IPS-11a (cell line): ENCODE data around the gene CCDC171.
"Not testable (repeated sequence)": the region's sequence is repeated elsewhere in the genome, so short reads cannot be mapped to it uniquely, and the experiment has no call there.

Experiments
- H3K4me3 ChIP-seq: one replicate; pipeline ENCODE4 v1.5.1; 2013; ENCODE audit warnings: low read depth, low read length, control low read depth

Gene CCDC171

DNA sequence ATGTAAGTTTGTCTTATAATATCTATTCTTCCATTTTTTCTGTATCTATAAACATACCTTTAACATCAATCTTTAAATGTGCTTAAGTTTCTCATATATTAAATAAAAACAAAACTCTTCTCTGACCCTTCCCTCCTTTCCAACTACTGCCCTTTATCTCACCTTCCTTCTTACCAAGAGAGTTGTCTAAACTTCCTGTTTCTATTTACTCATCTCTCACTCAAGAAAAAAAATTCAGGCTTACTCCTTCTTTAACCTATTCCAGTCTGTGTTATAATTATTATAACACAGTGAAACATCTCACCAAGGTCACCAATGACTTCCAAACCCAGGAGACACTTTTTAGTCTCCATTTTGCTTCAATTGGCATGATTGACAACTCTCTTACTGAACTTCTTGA is 140.9 kb downstream of the CCDC171 start:
- no peak overlapping the region for H3K4me3 ChIP-seq

DNA sequence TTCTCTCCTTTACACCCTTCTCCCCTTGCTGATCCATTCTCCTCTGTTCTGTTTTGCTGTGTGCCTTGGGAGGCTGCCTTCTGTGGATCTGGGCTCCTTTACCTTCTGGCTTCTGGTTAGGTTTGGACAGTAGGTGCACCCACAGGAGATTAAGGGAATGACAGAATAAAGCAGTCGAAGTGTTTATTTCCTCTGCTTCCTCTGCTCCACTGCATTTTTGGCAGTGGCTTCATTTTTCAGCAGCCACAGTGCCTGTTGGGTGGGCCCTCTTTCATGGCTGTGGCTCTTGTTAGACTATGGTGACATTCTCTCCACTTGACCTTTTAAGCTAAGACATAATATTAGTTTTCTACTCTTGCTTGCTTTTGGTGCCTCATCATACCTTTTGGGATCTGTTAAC is 144.1 kb downstream of the CCDC171 start:
- H3K4me3 ChIP-seq = no peak overlapping the region

DNA sequence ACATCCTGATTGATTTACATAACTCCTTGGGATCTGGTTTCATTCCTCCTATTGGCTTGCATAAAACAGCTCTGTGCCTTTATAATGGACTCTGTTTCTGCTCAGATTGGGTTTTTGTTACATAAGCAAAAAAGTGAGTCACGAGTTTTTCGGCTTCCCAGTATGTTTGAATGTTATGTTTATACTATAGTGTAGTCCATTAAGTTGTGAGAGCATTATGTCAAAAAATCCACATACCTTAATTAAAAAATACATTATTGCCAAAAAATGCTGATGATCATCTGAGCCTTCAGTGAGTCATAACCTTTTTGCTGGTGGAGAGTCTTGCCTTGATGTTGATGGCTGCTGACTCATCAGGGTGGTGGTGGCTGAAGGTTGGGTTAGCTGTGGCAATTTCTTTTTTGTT is 144.6 kb downstream of the CCDC171 start:
- H3K4me3 ChIP-seq = no peak overlapping the region

DNA sequence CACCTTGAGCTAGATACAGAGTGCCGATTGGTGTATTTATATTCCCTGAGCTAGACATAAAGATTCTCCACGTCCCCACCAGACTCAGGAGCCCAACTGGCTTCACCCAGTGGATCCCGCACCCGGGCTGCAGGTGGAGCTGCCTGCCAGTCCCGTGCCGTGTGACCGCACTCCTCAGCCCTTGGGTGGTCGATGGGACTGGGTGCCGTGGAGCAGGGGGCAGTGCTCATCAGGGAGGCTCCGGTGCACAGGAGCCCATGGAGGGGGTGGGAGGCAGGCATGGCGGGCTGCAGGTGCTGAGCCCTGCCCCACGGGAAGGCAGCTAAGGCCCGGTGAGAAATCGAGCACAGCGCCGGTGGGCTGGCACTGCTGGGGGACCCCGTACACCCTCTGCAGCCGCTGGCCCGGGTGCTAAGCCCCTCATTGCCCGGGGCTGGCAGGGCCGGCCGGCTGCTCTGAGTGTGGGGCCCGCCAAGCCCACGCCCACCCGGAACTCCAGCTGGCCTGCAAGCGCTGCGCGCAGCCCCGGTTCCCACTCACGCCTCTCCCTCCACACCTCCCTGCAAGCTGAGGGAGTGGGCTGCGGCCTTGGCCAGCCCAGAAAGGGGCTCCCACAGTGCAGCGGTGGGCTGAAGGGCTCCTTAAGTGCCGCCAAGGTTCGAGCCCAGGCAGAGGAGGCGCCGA is 147.2 kb downstream of the CCDC171 start:
- H3K4me3 ChIP-seq = not testable (repeated sequence)

DNA sequence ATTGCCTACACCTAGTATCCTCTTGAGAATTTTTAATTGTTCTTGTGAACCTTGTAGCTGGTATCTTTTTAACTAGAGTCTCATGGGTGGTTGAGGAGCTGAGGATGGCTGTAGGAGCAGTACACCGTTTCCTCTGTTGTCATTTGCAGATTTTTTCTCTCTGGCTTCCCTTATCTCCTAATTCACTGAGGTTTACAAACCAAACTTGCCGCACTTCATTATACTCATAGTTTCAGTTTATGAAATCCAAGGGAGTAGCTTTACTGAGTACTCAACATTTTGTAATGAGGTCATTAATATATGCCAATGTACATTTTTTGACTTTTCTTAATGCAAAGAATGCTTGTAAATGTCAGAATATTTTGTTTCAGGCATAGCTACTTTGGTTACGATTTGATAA is 154.2 kb downstream of the CCDC171 start:
- H3K4me3 ChIP-seq = no peak overlapping the region

DNA sequence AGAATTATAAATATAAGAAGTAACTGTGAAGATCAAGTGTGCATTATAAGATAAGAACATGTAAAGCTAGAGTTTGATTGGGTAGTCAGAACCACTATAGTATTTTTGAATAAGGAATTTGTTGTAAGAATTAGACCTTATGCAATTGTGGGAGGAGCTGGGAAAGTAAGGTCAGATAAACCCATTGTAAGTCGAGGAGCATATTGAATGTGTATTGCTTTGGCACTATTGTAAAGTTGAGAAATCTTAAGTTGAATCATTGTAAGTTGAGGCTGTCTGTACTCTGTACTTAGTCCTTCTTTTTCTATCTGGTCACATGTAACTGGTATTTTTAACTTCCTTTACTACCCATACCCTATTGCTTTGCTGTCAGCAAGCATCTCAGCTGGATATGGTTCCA is 158.7 kb downstream of the CCDC171 start:
- H3K4me3 ChIP-seq = no peak overlapping the region

DNA sequence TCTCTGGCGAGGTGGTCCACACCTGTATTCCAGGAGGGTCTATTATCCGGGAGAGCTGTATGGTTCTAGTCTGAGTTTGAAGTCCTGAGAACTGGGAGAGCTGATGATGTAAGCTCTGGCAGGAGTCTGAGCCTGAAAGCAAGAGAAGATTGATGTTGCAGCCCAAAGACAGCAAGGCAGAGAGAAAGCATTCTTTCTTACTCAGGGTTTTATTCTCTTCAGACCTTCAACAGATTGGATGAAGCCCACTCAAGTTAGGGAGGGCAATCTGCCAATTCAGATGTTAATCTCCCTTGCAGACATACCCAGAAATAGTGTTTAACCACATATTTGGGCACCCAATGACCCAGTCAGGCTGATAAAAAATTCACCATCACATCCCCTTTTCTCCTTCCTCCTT is 159.1 kb downstream of the CCDC171 start:
- no peak overlapping the region for H3K4me3 ChIP-seq

DNA sequence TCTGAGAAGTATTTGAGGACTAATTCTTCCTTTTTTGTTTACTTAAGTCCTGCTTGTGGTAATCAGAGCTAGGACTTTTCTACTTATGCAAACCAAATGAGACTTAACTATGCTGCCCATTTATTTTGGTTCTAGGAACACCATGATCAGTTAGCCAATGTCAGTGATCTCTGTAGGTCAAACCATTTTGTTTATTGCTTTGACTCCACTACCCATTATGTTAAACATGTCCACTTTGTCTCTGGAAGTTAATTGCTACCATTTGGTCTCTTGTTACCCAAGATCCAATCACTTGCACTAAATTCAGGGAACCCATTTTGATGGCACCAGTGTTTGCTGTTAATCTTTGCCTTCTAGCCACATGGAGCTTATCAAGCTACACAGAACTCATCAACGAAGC is 161.9 kb downstream of the CCDC171 start:
- no peak overlapping the region for H3K4me3 ChIP-seq

DNA sequence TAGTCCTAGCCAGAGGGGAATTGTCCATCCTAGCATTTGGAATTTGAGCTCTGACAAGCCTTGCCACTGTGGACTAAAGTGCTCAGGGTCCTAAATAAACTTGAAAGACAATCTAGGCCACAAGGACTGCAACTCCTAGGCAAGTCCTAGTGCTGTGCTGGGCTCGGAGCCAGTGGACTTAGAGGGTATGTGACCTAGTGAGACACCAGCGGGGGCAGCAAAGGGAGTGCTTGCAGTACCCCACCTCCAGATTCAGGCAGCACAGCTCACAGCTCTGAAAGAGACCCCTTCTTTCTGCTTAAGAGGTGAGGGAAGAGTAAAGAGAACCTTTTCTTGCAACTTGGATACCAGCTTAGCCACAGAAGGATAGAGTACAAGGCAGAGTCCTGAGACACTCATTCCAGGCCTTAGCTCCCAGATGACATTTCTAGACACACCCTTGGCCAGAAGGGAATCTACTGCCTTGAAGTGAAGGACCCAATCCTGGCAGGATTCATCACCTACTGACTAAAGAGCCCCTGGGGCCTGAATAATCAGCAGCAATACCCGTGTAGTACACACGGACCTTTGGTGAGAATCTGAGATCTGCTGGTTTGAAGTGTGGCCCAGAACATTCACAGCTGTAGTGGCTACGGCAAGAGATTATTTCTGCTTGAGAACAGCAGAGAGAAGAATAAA is 164.6 kb downstream of the CCDC171 start:
- no peak overlapping the region for H3K4me3 ChIP-seq

DNA sequence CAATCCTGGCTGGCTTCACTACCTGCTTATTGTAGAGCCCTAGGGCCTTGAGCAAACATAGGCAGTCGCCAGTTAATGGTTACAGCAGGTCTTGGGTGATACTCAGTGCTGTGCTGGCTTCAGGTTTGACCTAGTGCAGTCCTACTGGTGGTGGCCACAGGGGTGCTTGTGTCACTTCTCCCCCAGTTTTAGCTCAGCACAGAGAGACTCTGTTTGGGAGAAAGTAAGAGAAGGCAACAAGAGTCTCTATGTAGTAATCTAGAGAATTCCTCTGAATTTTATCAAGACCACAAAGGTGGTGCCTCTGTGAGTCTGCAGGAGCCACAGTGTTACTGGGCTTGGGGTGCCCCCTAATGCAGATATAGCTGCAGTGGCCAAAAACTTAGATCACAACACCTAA is 165.6 kb downstream of the CCDC171 start:
- H3K4me3 ChIP-seq = no peak overlapping the region

DNA sequence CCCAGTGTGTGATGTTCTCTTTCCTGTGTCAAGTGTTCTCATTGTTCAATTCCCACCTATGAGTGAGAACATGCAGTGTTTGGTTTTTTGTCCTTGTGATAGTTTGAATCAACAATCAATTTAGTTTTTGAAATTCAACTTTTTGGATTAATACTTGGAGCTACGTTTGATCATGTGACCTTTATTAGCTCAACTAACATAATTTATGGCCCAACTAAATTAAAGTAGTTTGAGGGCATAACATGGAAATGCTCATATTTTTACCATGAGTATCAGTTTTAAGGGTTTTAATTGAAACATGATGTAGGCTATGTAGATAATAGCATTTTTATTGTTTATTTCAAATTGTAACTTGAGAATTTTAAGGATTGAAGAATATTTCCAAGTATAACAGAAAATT is 168.0 kb downstream of the CCDC171 start:
- H3K4me3 ChIP-seq = no peak overlapping the region

DNA sequence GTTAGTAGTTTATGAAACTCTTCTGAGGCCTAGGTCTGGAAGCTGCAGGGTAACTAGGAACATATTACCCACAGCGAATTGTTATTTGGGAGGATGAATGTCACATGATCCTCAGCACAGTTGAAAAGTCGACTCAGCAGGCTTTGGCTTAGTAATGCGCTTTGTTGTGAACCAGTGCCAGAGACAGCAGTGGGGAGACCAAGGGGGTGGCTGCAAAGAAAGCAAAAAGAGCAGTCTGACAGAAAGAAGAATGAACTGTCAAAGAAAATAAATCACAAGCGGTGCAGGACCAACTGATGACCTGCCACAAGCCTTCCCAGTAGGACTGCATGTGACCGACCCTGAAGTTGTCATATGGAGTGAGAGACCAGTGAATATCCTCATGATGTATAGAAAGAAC is 170.0 kb downstream of the CCDC171 start:
- H3K4me3 ChIP-seq = no peak overlapping the region

DNA sequence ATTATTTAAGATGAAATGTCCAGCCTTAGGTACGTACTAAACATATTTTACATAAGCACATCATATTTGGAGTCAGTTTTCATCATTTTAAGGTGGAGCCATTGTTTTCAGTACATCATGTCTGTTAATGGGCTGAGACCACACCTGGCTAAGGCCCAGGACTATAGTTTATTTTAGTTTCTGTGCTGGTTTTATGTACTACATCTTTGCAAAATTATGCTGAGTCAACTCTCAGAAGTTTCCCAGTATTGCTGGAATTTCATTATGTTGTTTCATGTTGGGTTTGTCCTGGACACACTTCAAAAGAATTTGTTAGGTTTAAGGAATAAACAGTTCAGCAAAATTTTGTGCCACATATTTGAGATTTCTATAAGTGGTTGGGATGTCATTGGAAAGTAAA is 171.2 kb downstream of the CCDC171 start:
- H3K4me3 ChIP-seq = no peak overlapping the region

DNA sequence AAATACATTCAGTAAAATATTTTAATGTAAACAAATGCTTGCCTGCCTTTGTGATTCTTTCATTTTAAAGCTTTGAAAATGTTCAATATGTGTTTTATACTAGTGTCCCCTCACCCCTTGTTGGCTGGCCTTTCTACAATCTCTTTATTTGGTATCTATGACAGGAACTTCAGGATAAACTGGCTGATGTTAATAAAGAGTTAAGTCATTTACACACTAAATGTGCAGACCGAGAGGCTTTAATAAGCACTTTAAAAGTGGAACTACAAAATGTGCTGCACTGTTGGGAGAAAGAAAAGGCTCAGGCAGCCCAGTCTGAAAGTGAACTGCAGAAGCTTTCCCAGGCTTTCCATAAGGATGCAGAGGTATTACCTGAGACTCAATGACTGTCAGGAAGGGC is 171.8 kb downstream of the CCDC171 start:
- H3K4me3 ChIP-seq = no peak overlapping the region

DNA sequence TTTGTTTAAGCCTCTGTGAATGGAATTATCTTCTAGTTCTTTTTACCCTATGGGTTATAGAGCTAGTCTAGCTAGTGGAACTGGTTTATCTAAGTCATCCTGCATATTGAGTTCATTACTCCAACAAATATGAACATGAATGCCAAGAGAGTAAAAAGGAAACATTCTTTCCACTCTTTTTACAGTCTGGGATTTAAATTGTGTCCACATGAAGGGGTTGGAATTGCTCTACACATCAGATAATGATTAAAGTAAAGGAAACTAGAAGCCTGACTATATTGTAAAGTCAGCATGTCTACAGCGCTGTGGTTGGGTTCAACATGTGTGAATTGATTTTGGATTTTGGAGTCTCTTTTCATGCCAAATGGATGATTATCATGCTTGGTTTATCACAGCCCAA is 173.1 kb downstream of the CCDC171 start:
- no peak overlapping the region for H3K4me3 ChIP-seq

DNA sequence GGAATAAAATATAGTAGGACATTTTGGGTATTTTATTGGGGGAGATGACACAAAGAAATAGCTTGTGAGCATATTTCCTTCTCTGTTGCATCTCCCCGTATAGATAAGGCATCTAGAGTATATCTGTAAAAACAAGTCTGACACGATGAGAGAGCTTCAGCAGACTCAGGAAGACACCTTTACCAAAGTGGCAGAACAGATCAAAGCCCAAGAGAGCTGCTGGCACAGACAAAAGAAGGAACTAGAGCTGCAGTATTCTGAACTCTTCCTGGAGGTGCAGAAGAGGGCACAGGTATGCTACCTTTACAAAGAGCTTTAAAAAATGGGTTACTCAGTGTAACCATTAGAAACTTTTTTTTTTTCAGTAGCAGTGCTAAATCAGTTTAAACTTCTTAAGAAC is 176.7 kb downstream of the CCDC171 start:
- H3K4me3 ChIP-seq = no peak overlapping the region

DNA sequence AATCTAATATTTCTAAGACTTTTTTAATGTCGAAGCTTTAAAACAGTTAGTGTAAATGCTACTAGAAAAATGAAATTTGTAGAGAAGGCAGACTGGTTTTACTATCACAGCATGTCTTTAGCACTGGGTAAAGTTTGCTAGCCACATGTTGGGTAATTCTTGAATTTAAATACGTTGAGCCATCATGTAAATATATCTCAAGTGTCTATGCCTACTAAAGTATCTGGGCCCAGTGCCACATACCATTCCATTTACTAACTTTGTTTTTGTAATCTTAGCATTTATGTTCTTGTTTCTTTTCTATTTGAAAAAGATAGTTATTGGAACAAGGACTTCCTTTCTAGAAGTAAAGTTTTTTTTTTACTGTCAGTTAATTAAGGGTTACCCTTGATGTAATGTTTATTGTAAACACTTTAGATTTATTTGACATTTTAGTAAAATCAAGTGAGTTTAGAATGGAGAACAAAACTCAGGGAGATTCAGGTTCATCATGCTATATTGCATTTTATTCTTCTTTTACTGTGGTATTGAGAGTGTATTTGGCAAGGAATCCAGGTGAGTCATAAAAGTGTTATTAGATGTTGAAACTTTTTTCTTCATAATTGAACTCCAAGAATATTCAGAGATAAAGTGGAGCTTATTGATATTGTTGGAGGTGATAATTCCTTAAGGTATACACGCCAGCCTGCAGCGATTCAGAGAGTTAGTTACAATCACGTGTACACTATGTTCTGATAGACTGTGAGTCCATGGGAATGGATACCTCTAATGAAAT is 182.4 kb downstream of the CCDC171 start:
- H3K4me3 ChIP-seq = no peak overlapping the region

DNA sequence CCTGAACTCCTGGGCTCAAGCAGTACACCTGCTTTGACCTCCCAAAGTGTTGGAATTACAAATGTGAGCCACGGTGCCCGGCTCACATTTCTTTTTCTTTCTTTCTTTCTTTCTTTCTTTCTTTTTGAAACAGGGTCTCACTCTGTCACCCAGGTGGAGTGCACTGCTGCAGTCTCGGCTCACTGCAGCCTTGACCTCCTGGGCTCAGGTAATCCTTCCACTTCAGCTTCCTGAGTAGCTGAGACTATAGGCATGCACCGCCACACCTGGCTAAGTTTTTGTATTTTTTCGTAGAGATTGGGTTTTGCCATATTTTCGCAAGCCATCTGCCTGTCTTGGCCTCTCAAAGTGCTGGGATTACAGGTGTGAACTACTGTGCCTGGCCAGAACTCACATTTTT is 183.7 kb downstream of the CCDC171 start:
- no peak overlapping the region for H3K4me3 ChIP-seq

DNA sequence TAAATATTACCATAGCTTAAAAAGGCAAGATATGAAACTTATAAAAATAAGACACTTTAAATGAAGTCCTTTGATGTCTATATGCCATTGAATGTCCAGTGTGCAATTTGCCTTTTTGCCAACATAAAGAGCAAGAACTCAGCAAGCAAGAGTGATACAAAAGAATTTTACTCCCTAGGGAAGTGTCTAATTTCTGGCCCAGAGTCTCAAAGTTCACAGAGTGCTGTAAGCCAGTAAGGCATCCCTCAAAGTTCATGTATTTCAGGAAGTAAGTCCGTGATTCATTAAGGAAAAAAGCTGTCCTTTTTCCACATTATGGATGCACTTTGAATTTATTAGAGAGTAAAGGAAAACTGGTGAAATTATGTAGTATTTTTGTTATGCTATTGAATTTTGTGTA is 185.2 kb downstream of the CCDC171 start:
- no peak overlapping the region for H3K4me3 ChIP-seq

DNA sequence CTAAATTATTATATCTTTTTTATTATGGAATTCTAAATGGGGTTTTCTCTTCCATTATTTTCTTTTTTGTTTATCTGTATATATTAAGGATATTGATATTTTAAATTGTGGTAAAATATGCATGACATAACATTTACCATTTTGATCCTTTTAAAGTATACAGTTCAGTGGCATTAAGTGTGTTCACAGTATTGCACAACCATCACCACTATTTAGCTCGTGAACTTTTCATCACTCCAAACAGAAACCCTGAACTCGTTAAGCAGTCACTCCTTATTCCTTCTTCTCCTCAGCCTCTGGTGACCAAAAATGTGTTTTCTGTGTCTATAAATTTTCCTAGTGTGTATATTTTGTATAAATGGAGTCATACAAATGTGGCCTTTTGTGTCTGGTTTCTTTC is 188.2 kb downstream of the CCDC171 start:
- no peak overlapping the region for H3K4me3 ChIP-seq

DNA sequence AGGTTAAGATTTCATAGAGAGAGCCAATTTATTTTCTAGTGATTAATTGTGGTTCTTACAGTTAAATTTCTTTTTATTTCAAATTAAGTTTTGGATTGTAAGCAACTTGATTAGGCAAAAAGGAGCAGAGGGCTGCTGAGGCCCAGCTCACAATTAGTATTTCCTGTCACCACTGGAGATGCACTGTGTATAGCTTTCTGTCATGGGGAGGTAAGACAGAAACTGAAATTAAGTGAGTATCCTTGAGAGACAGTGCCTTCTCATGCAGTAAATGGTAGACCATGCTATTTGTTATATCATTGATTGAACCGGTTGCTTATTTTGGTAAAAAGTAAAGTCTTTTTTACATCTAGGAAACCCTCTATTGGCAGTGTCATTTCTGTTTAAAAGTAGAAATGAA is 190.7 kb downstream of the CCDC171 start:
- no peak overlapping the region for H3K4me3 ChIP-seq

DNA sequence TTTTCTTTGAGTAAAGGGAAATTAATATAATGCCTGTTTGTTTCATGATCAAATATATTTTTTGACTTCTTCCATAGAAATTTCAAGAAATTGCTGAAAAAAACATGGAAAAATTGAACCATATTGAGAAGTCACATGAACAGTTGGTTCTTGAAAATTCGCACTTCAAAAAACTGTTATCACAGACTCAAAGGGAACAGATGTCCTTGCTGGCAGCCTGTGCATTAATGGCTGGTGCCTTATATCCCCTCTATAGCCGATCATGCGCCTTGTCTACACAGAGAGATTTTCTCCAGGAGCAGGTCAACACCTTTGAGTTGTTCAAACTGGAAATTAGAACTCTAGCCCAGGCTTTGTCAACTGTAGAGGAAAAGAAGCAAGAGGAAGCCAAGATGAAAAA is 191.4 kb downstream of the CCDC171 start:
- no peak overlapping the region for H3K4me3 ChIP-seq
